Skin epidermis (tissue), 12 donors: ENCODE measurements around the gene DISP3.

ENCODE experiments used
- H3K27ac ChIP-seq, 21 experiments: fragments of 200-600 bp; sonication (generic) in 11 of 21; one replicate each; pipeline ENCODE4 v1.5.0; 2020; ENCODE audit warnings: mild to moderate bottlenecking in 3 of 21, inconsistent platforms in 2 of 21, moderate library complexity in 2 of 21
- H3K4me3 ChIP-seq, 7 experiments: fragments of 200-600 bp; sonication (generic) in 2 of 7; one replicate each; pipeline ENCODE4 v1.5.0; 2020; ENCODE audit warnings: inconsistent platforms in 2 of 7, mild to moderate bottlenecking in 2 of 7, moderate library complexity in 1 of 7

Gene DISP3

GRCh38 chr1:11504599-11504998 is 25.6 kb downstream of the DISP3 start:
- no peak overlapping the region for H3K27ac ChIP-seq
- no peak overlapping the region for H3K4me3 ChIP-seq

- Histone ChIP-seq H3K27ac (no peak overlapping the region), H3K4me3 (no peak overlapping the region)
Observed at GRCh38 chr1:11505591-11506538, 26.9 kb downstream of the DISP3 start.

DNA sequence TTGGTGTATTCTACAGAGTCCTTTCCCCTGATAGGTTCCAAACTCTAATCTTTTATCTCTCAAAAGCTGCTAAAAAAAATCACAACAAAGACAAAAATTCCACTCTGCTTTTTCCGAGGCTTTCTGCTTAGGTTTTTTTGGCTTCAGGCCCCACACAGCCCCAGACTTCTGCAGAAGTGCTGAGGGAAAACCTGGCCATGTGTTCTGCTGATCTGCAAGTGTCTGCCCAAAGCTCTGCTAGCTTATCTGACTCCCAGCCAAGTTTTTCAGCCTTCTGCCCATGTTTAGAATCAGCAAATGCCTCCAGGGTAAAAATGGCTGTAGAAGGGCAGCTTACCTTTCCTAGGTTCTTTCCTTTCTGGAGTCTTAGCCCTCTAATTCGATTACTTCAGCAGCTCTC is 28.4 kb downstream of the DISP3 start:
- Histone ChIP-seq H3K4me3 (no peak overlapping the region), H3K27ac (no peak overlapping the region)

- Histone ChIP-seq H3K27ac (no peak overlapping the region), H3K4me3 (no peak overlapping the region)
Observed at GRCh38 chr1:11513681-11514080, 34.7 kb downstream of the DISP3 start.

GRCh38 chr1:11514366-11514765 is 35.4 kb downstream of the DISP3 start:
- H3K4me3 ChIP-seq = no peak overlapping the region
- no peak overlapping the region for H3K27ac ChIP-seq

- H3K4me3 ChIP-seq = no peak overlapping the region
- no peak overlapping the region for H3K27ac ChIP-seq
Observed at GRCh38 chr1:11515368-11516300, 36.7 kb downstream of the DISP3 start.

- Histone ChIP-seq H3K27ac (no peak overlapping the region), H3K4me3 (no peak overlapping the region)
Observed at GRCh38 chr1:11516961-11517635, 38.1 kb downstream of the DISP3 start.

GRCh38 chr1:11518016-11518701 is 39.2 kb downstream of the DISP3 start:
- H3K4me3 ChIP-seq = no peak overlapping the region
- H3K27ac ChIP-seq = no peak overlapping the region

- no peak overlapping the region for H3K27ac ChIP-seq
- no peak overlapping the region for H3K4me3 ChIP-seq
Observed at GRCh38 chr1:11518791-11519628, 40.1 kb downstream of the DISP3 start.

GRCh38 chr1:11519629-11520031 is 40.7 kb downstream of the DISP3 start:
- H3K4me3 ChIP-seq = no peak overlapping the region
- H3K27ac ChIP-seq = no peak overlapping the region

DNA sequence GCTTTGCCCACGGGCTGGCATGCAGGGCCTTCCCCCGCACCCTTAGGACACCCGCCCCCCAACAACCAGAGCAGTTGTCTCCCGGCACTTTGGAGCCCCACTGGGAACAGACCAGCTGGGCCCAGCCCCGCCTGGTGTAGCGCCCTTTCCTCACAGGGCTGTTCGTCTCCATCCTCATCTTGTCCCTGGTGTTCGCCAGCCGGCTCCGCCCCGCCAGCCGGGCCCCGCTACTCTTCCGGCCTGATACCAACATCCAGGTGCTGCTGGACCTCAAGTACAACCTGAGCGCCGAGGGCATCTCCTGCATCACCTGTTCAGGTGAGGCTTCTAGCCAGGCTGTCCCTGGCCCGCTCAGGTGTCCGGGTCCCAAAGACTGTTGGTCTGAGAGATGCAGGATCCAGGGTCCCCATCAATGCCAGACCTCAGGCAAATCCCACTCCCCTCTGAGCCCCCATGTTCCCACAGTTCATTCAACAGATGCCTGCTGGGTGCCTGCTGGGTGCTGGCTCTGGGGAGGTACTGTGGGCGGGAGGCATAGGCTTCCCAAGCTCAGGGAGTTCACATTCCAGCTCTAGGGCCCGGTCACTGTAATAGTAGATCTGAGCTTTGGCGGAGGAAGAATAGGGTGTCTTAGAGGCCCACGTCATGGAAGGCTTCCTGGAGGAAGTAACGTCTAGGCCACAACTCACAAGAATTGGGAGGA is 41.7 kb downstream of the DISP3 start:
- Histone ChIP-seq H3K27ac (no peak overlapping the region), H3K4me3 (no peak overlapping the region)

DNA sequence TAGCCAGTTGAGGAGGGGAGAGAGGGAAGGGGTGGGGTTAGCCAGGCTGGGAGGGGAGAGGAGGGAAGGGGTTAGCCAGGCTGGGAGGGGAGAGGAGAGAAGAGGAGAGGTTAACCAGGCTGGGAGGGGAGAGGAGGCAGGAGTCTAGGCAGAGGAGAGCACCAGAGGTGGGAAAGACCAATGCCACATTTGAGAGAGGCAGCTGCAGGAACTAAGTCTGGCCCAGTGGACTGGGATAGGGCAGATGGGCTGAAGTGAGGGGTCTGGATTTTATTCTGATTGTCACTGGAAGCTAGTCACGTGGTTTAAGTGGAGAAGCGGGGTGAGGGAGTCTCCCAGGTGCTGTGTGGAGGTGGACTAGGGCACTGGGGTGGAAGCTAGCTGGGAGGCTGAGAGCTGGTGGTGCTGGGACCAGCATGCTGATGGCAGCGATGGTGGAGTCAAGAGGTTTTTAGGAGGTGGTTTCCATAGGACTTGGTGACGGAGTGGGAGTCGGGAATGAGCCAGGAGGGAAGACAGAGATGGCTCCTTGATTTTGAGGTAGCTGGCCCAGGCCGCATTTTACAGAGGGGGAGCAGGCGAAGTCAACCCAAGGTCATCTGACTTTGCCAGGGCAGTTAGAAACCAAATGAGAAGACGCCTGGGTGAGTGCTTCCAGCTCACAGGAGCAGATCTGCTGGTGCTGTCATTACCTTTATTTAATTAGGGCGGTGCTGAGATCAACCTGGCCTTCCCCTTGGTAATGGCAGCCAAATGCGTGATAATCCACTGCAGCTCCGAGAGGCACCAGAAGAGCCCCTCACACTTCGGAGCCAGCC is 42.8 kb downstream of the DISP3 start:
- H3K27ac ChIP-seq = no peak overlapping the region
- H3K4me3 ChIP-seq = no peak overlapping the region

DNA sequence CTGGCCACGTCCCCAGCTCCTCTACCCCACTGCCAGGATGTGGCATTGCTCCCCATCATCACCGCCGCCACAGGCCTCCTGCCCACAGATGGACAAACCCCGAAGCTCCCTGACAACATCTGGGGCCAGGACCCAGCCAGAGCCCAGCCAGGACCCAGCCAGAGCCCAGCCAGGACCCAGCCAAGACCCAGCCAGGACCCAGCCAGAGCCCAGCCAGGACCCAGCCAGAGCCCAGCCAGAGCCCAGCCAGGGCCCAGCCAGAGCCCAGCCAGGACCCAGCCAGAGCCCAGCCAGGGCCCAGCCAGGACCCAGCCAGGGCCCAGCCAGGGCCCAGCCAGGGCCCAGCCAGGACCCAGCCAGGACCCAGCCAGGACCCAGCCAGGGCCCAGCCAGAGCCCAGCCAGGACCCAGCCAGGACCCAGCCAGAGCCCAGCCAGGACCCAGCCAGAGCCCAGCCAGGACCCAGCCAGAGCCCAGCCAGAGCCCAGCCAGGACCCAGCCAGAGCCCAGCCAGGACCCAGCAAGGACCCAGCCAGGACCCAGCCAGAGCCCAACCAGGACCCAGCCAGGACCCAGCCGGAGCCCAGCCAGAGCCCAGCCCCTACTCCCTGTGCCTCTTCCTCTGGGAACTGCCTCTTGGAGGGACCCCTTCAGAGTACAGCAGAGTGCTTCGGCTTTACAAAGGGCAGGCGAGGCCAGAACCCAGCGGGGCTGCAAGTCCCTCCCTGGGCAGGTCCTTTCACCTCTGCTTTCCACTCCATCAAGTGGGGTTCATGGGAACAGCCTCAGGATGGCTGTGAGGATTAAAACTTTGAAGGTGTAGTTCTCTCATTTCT is 43.7 kb downstream of the DISP3 start:
- Histone ChIP-seq H3K4me3 (no peak overlapping the region), H3K27ac (no peak overlapping the region)

DNA sequence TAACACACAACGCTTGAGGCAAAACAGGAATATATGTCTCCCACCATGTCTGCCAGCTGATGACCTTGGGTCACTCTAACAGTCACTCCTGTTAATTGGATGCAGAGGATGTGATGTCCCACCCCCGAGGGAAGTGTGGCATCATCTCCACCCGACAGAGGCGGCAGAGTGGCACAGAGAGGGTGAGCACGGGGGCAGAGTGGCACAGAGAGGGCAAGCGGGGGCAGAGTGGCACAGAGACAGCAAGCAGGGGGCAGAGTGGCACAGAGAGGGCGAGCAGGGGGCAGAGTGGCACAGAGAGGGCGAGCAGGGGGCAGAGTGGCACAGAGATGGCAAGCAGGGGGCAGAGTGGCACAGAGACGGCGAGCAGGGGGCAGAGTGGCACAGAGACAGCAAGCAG is 44.3 kb downstream of the DISP3 start:
- H3K4me3 ChIP-seq = no peak overlapping the region
- H3K27ac ChIP-seq = no peak overlapping the region

DNA sequence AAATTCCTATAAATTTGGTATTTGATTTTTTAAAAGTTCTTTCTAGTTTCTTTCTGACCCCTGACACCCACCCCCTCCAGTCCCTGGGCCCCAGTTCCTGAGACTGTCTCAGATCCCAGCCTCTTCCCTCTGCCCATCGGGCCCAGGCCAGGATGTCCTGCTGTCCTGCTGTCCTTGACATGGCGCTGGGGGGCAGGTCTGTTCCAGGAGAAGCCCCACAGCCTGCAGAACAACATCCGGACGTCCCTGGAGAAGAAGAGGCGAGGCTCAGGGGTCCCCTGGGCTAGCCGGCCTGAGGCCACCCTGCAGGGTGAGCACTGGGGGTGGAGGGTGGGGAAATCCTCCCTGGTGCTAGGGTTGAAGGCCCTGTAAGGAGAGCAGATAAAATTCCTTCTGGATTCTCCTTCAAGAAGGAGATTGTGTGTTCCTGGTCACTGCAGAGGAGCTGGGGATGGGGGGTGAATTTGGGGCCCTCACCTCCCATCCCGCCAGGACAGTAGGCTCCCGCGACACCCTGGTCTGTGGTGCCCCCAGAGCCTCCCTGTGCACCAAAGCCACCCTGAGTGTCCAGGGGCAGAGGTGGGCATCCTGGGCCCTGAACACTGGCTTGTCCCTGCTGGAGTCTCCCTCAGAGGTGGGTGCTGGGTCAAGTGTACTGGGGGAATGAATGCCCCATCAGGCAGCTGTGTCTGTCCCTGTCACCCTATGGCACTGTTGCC is 45.0 kb downstream of the DISP3 start:
- no peak overlapping the region for H3K4me3 ChIP-seq
- no peak overlapping the region for H3K27ac ChIP-seq
